ENCODE measurements around the gene BSG. TPM values are rescaled to one million over a fixed set of nuclear protein-coding genes. Genes with fewer than 3 reads are reported as not detected.
"Not testable (repeated sequence)": the region's sequence is repeated elsewhere in the genome, so short reads cannot be mapped to it uniquely, and the experiment has no call there.

The BSG gene
- total RNA-seq, 2 donors from 2014 or later, result 751 to 1,370 TPM

DNA sequence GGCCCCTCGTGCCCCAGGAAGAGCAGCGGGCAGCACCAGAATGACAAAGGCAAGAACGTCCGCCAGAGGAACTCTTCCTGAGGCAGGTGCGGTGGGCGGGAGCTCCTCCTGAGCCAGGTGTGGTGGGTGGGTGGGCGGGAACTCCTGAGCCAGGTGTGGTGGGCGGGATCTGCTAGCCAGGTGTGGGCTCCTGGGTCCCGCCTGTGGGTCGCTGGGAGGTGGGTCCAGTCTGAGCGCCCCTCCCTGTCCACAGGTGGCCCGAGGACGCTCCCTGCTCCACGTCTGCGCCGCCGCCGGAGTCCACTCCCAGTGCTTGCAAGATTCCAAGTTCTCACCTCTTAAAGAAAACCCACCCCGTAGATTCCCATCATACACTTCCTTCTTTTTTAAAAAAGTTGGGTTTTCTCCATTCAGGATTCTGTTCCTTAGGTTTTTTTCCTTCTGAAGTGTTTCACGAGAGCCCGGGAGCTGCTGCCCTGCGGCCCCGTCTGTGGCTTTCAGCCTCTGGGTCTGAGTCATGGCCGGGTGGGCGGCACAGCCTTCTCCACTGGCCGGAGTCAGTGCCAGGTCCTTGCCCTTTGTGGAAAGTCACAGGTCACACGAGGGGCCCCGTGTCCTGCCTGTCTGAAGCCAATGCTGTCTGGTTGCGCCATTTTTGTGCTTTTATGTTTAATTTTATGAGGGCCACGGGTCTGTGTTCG is 10.3 kb downstream of the BSG start:
- ATAC-seq, result no peak
- DNase-seq, result no peak
- intact Hi-C loops (cut with DNase I, micrococcal nuclease), result loop anchor here in 1 of 2 donors (10.0 kb wide), 1 partner anchor 152 kb away; no protein-coding TSS in a partner anchor

DNA sequence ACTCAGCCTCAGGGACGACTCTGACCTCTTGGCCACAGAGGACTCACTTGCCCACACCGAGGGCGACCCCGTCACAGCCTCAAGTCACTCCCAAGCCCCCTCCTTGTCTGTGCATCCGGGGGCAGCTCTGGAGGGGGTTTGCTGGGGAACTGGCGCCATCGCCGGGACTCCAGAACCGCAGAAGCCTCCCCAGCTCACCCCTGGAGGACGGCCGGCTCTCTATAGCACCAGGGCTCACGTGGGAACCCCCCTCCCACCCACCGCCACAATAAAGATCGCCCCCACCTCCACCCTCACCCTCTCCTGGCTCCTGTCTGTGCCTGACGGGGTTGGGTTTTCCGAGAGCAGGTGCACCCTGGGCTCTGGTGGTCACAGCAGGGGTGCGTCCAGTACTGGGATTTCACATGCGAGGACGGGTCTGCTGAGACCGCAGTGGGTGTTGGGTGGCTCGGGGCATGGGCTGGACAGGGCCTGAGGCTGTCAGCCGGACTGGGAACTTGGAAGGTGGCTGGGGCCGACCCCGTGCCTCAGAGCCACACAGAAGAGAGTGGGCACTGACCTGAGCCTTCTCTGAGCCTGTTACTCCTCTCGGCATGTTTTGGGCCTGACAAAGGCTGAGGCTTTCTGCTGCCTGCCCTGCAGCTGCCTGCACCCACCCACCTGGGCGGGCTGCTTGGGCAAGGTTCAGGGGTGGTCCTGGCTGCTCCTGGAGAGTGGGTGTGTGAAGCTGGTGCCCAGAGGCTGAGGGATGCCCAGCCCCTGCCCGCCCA is 11.0 kb downstream of the BSG start:
- intact Hi-C loops (cut with DNase I, micrococcal nuclease), result loop anchor here in 1 of 2 donors (10.0 kb wide), 1 partner anchor 151 kb away; no protein-coding TSS in a partner anchor

GRCh38 chr19:583968-584239 is 11.5 kb downstream of the BSG start:
- no peak for DNase-seq
- intact Hi-C loops (cut with DNase I, micrococcal nuclease), result loop anchor here in 1 of 2 donors (10.0 kb wide), 1 partner anchor 151 kb away; no protein-coding TSS in a partner anchor
- peak; percentile 16 for ATAC-seq

More for the DNA sequence above, 11.0 kb downstream of the BSG start:
- ATAC-seq (peak; percentile 9), DNase-seq (no peak)

DNA sequence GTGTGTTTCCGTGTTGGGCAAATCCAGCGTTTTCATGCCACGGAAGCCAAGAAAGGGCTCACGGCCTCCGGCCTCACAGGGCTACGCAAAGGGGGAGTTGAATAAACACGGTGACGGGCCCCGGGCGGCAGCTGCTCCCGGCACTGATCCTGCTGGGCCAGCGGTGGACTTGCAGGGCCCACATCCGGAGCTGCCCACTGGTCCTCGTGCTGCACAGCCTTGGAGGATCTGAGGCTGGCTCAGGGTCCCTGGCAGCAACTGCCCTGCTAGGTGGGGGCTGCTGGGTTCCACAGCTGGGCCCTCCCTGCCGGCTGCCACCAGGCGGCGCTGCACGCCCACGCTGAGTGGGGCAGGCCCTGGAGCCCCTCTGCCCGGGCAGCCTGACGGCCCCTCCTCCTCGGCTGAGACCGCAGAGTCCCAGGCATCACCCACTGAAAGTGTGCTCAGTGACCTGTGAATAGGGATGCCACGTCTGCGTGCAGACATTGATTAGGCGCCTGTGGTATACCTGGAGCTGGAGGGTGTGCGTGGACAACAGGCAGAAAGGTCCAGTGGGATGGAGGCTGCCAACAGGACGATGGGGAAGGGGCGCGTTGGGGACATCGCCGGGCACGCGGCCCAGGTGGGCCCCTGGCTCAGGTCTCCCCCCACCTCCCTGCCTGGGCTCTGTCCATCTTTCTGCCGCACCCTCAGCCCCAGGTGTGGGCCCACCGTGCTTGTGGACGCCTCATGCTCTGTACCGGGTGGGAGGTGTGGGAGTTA is 12.0 kb downstream of the BSG start:
- intact Hi-C loops (cut with DNase I, micrococcal nuclease), result loop anchor here in 1 of 2 donors (10.0 kb wide), 1 partner anchor 150 kb away; no protein-coding TSS in a partner anchor
- DNase-seq (peak in 1 of 2 donors; percentile 47), ATAC-seq (peak; percentile 60)

- not testable (repeated sequence) for DNase-seq, ATAC-seq
- intact Hi-C loops (cut with DNase I, micrococcal nuclease), result loop anchor here in 1 of 2 donors (10.0 kb wide), 1 partner anchor 150 kb away; no protein-coding TSS in a partner anchor
Measured at GRCh38 chr19:585146-585545, 12.8 kb downstream of the BSG start.

DNA sequence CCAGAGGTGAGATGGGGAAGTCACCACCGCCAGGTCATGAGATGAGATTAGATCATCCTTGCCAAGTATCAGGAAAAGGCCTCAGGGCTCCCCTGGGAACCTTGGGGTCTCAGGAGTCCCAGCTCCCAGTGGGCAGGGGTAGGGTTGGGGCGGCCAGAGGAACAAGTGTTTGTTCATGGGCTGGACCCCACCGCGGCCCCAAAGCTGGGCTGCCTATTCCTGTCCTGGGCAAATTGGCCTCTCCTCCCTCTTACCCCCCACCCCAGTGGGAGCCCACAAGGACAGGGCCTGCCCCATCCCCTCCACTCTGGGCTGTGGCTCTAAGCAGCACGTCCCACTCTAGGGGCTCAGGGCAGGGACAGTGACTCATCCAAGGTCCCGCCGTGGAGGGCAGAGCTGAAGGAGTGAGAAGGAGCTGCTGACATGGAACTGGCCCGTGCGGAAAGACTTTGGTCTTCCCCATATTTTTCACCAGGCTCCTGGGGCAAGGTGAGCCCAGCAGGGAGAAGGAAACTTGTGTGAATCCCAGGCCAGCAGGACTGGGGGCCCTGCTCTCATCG is 13.2 kb downstream of the BSG start:
- ATAC-seq (no peak), DNase-seq (no peak)
- intact Hi-C loops (cut with DNase I, micrococcal nuclease), result loop anchor here in 1 of 2 donors (10.0 kb wide), 1 partner anchor 149 kb away; no protein-coding TSS in a partner anchor

DNA sequence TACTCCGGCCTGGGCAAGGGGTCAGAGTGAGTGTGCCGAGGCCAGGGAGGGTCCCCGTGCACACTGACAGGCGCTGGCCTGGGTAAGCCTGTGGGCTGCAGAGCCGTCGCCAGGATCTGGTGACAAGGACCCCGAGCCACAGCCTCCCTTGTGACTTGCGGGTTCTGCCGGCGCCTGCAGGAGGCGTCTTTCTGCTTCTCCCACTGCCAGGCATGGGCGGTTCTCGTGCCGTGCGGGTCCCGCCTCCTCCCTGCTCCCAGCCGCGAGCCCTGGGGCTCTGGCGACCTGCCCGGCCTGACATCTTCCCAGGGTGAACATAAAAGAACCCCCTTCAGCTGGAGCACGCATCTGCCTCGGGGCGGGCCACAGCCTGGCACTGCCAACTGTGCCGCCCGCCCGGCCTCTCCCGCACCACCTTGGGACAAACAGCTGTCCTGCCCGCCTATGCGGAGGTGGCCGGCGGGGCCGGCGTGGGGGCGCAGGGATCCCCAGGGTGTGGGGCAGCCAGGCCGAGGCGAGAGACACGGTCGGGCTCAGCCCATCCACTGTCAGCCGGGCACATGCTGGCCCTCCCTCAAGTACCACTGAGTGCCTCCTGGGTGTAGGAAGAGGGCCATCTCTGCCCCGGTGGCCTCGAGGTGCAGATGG is 15.8 kb downstream of the BSG start:
- intact Hi-C loops (cut with DNase I, micrococcal nuclease), result loop anchor here in 1 of 2 donors (10.0 kb wide), 1 partner anchor 147 kb away; no protein-coding TSS in a partner anchor
- DNase-seq (peak; percentile 71 to 75), ATAC-seq (peak; percentile 63)

DNA sequence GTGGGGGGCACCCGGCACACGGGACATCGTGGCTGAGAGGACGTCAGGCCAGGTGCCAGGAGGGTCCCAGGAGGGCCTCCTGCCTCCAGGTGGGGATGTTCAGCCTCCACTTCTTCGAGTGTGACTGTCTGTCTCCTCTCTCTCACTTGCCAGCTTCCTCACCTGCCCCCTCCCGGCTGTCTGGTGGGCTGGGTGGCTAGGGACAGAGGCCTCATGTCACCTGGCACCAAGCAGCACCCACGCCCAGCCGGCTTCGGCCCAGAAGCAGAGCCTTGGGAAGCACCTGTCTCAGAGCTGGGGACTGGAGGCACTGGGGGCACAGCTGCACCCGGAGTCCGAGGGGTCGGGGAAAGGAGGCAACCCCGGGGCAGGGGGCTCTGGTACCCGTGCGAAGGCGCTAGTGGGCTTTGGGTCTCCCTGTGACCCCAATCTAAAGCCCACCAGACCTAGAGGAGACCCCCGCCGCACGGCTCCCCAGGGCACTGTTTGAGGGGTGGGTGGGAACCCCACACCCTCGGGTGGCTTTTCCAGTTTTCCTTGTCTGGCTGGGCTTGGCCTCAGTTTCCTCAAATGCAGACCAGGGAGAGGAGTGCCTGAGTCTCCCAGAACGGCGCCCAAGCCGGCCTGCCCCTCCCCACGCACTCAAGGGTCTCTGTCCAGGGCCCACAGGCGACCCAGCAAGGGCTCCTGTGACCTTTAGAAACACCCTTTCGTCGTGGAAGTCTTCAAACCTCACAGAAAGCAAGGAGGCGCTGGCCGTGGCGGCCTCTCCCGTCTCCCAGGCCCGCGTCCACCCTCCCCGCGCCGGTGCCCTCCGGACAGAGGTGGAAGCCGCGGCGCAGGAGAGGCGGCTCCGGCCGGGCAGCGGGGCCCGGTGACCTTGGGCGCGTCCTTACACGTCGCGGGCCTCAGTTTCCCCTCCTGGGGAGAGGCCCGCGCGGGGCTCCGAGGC is 16.6 kb downstream of the BSG start:
- no peak for ATAC-seq
- no peak for DNase-seq
- intact Hi-C loops (cut with DNase I, micrococcal nuclease), result loop anchor here in 1 of 2 donors (10.0 kb wide), 1 partner anchor 146 kb away; no protein-coding TSS in a partner anchor

DNA sequence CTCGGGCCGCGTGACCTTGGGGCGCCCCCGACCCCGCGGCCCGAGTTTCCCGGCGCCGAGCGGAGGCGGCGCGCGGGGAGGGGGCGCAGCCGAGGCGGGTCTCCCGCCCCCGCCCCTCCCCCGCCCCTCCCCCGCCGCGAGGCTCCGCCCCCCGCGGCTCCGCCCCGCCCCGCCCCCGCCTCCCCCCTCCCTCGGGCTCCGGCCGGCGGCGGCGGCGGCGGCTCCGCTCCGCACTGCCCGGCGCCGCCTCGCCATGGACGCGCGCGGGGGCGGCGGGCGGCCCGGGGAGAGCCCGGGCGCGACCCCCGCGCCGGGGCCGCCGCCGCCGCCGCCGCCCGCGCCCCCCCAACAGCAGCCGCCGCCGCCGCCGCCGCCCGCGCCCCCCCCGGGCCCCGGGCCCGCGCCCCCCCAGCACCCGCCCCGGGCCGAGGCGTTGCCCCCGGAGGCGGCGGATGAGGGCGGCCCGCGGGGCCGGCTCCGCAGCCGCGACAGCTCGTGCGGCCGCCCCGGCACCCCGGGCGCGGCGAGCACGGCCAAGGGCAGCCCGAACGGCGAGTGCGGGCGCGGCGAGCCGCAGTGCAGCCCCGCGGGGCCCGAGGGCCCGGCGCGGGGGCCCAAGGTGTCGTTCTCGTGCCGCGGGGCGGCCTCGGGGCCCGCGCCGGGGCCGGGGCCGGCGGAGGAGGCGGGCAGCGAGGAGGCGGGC is 17.4 kb downstream of the BSG start, which contains the start of gene HCN2:
Gene HCN2, plus strand, starts transcription at position 189 of the 703 bp plus-strand sequence. Its CDS starts 65 bp downstream, at position 254.
- intact Hi-C loops (cut with DNase I, micrococcal nuclease), result loop anchor here in 1 of 2 donors (10.0 kb wide), 1 partner anchor 145 kb away; no protein-coding TSS in a partner anchor
- ATAC-seq (no peak), DNase-seq (no peak)

DNA sequence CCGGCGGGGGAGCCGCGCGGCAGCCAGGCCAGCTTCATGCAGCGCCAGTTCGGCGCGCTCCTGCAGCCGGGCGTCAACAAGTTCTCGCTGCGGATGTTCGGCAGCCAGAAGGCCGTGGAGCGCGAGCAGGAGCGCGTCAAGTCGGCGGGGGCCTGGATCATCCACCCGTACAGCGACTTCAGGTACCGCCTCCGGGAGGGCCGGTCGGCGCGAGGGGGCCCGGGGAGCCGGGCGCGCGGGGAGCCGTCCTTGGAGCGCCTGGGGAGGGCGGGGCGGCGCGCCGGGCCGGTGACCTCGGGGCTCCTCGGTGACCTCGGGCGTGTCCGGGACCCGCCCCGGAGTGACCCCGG is 18.0 kb downstream of the BSG start:
- intact Hi-C loops (cut with DNase I, micrococcal nuclease), result no loop called here
- no peak for DNase-seq
- no peak for ATAC-seq

DNA sequence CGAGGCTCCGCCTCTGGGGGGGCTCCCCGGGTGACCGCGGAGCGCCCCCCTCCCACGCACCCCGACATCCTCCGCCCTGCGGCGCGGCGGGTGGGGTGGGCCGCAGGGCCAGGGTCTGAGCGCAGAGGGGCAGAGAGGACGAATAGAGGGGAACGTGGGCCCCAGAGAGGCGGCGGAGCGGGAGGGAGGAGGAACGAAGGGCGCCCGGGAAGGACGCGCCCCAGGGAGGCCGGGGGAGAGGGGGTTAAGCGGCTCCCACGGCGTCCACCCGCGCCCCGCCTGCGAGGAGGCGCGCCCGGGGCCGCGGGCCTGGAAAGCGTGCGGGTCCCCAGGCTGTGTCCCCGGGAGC is 18.3 kb downstream of the BSG start:
- intact Hi-C loops (cut with DNase I, micrococcal nuclease), result no loop called here
- ATAC-seq (no peak), DNase-seq (no peak)

DNA sequence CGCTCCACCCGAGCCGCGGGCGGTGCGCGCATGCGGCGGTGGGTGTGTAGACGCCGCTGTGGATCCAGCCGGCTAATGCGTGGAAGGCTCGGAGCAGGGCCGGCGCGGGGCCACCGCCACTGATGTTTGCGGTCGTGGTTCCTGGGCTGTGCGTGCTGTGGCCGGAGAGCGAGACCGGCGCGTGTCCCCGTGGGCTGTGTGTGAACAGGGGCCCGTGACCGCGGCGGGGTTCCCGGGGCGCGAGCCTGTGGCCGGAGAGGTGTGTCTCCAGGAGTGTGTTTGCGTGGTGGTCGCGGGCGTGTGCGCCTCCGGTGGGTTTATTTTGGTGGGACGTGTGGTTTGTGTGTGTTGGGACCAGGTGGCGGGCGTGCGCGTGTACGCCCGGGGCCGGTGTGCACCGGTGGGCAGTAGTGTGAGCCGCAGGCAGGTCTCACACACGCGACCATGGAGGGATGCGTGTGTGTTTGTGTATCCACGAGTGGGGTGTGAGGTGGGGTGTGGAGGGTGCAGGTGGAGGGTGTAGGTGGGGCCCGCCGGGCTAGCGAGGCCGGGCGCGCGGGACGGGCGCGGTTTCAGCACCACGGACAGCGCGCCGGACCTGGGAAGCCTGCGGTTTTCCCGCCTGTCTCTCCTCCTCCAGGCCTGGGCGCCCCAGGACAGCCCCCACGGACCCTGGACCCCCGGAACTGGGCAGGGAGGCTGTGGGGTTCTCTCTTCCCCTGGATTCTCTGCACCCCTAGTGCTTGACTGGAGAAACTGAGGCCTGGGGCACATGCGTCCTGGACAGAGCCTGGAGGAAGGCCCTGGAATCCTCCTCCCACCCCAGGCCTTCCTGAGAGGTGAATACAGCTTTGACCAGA is 18.9 kb downstream of the BSG start:
- ATAC-seq, result peak; percentile 49

GRCh38 chr19:592101-592500 is 19.7 kb downstream of the BSG start:
- intact Hi-C loops (cut with DNase I, micrococcal nuclease), result no loop called here
- DNase-seq, result no peak
- ATAC-seq, result no peak

More for the DNA sequence above, 18.9 kb downstream of the BSG start:
- peak in 1 of 2 donors; percentile 42 for DNase-seq
- intact Hi-C loops (cut with DNase I, micrococcal nuclease), result no loop called here

GRCh38 chr19:593055-593454 is 20.7 kb downstream of the BSG start:
- intact Hi-C loops (cut with DNase I, micrococcal nuclease), result no loop called here
- ATAC-seq (no peak), DNase-seq (no peak)

DNA sequence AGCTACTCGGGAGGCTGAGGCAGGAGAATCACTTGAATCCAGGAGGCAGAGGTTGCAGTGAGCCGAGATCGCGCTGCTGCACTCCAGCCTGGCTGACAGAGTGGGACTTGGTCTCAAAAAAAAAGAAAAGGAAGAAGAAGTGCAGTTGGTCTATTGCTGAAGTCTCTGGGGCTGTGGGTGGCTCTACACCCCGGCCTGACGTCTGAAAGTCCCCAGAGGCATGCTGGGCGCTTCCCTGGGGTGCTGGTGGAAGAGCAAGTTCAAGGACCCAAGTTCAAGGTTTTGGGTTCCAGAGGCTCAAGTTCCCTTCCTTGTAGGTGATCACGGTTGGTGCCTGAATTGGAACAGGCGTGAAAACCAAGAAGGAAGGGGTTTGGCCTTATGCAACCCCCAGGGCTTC is 21.1 kb downstream of the BSG start:
- ATAC-seq, result no peak
- no peak for DNase-seq
- intact Hi-C loops (cut with DNase I, micrococcal nuclease), result no loop called here

Measured in left colon (tissue), 2 donors.